HepG2 (cell line): ENCODE results near the gene ACTRT2. TPM values are rescaled to one million over a fixed set of nuclear protein-coding genes. Genes with fewer than 3 reads are reported as not detected.

Source experiments
- ATAC-seq: fragments of 200-7000 bp; cut with Tn5 transposase; 3 replicates; pipeline ENCODE4 v1.9.1; 2020; ENCODE audit warnings: mild to moderate bottlenecking, moderate library complexity
- BruUV-seq: library from RNA; stranded (reverse); fragments of 400-500 nt; replicated peaks from 2 replicates; lab custom pipeline; 2021; lab: Mats Ljungman, UMichigan
- CTCF ChIA-PET: fragments of 300-600 bp; formaldehyde crosslinking; extraction: SDS; loops from one replicate; lab custom pipeline; 2021; ENCODE audit warnings: low total read pairs, inconsistent platforms, low intra/inter-chr PET ratio; lab: Yijun Ruan, JAX
- POLR2A ChIA-PET: fragments of 350-600 bp; sonication (Branson Sonifier 250); formaldehyde crosslinking; loops from one replicate; lab custom pipeline; 2020; ENCODE audit warnings: antibody characterized with exemption, inconsistent platforms; lab: Yijun Ruan, JAX
- DNase-seq: peaks from one replicate; pipeline ENCODE4 v3.0.0-alpha.2; 2015; ENCODE audit warnings: low spot score
- FAIRE-seq: peaks from 3 replicates; lab custom pipeline; 2011; peaks lifted over from hg19 to GRCh38; lab: Jason Lieb, UNC
- H2AFZ ChIP-seq: one replicate; pipeline ENCODE4 v1.6.1; 2011; ENCODE audit warnings: low read length, inconsistent platforms
- H3K27ac ChIP-seq: fragments of 300-600 bp; 3 replicates; pipeline ENCODE4 v1.8.0; 2011; ENCODE audit warnings: mixed run types, mild to moderate bottlenecking, mixed read lengths, low read length, inconsistent platforms; ENCODE audit not compliant: insufficient read depth; ENCODE audit errors: extremely low read length
- H3K27me3 ChIP-seq, 2 experiments: fragments of 200-600 bp in 1 of 2; 2 replicates in 1 of 2; 3 replicates in 1 of 2; pipeline versions ENCODE4 v1.6.0 to v1.8.0; 2011; ENCODE audit warnings: low read length in 2 of 2, mild to moderate bottlenecking in 2 of 2, moderate library complexity in 2 of 2, inconsistent platforms in 1 of 2; ENCODE audit not compliant: insufficient read depth in 2 of 2, control insufficient read depth in 1 of 2
- H3K36me3 ChIP-seq, 2 experiments: fragments of 200-600 bp in 1 of 2; replicated peaks in 1 of 2; 2 replicates in 1 of 2; 3 replicates in 1 of 2; pipeline versions ENCODE4 v1.5.1 to v1.8.0; 2011; ENCODE audit warnings: low read length in 2 of 2, inconsistent platforms in 1 of 2; ENCODE audit not compliant: insufficient read depth in 2 of 2, control insufficient read depth in 1 of 2
- H3K4me1 ChIP-seq: 2 replicates; pipeline ENCODE4 v1.5.1; 2012; ENCODE audit warnings: low read length, inconsistent platforms; ENCODE audit not compliant: insufficient read depth
- H3K4me2 ChIP-seq: 2 replicates; pipeline ENCODE4 v1.6.0; 2011; ENCODE audit warnings: low read depth, low read length, inconsistent platforms
- H3K4me3 ChIP-seq, 3 experiments: fragments of 200-600 bp in 1 of 3; sonication (generic), shearing (Covaris generic) in 1 of 3; replicated peaks in 1 of 3; 2 replicates each; pipeline ENCODE4 v1.5.1; 2011 to 2016; ENCODE audit warnings: low read length in 3 of 3, inconsistent platforms in 2 of 3, low read depth in 2 of 3, mild to moderate bottlenecking in 2 of 3, control low read depth in 1 of 3, mixed read lengths in 1 of 3; ENCODE audit not compliant: insufficient read depth in 1 of 3
- H3K79me2 ChIP-seq: one replicate; pipeline ENCODE4 v1.6.1; 2011; ENCODE audit warnings: low read length, inconsistent platforms; ENCODE audit not compliant: insufficient read depth
- H3K9ac ChIP-seq: 2 replicates; pipeline ENCODE4 v1.6.0; 2011; ENCODE audit warnings: mild to moderate bottlenecking, low read depth, low read length, inconsistent platforms; ENCODE audit not compliant: insufficient read depth
- H3K9me3 ChIP-seq: 2 replicates; pipeline ENCODE4 v1.5.1; 2012; ENCODE audit warnings: mild to moderate bottlenecking, low read length
- H4K20me1 ChIP-seq: 2 replicates; pipeline ENCODE4 v1.6.0; 2011; ENCODE audit warnings: inconsistent platforms, mild to moderate bottlenecking, low read length, moderate library complexity; ENCODE audit not compliant: insufficient read depth
- AGO1 ChIP-seq: fragments of 200-400 bp; formaldehyde crosslinking; IDR thresholded peaks from 2 replicates; pipeline ENCODE4 v1.6.1; 2017; ENCODE audit warnings: mild to moderate bottlenecking, low read depth, low read length, moderate library complexity; ENCODE audit not compliant: poor library complexity, severe bottlenecking
- FOXA3 ChIP-seq: IDR thresholded peaks from 2 replicates; pipeline ENCODE4 v1.6.1; 2016; ENCODE audit warnings: missing genetic modification reagents, missing compliant biosample characterization
- HCFC1 ChIP-seq: fragments of 150-350 bp; IDR thresholded peaks from 2 replicates; pipeline ENCODE4 v1.6.1; 2014; ENCODE audit warnings: low read depth, low read length
- MBD4 ChIP-seq: IDR thresholded peaks from 2 replicates; pipeline ENCODE4 v1.6.1; 2012; ENCODE audit warnings: low read length, inconsistent platforms, borderline replicate concordance
- POLR2AphosphoS5 ChIP-seq: IDR thresholded peaks from 2 replicates; pipeline ENCODE4 v1.6.1; 2012; ENCODE audit warnings: low read depth, low read length
- SATB2 ChIP-seq: sonication (generic); formaldehyde crosslinking; IDR thresholded peaks from 2 replicates; pipeline ENCODE4 v1.5.0; 2020; ENCODE audit warnings: missing genetic modification reagents
- SMAD9 ChIP-seq: sonication (generic); formaldehyde crosslinking; IDR thresholded peaks from 2 replicates; pipeline ENCODE4 v1.5.1; 2020; ENCODE audit warnings: mild to moderate bottlenecking, missing genetic modification reagents
- ZBTB20 ChIP-seq: sonication (generic); formaldehyde crosslinking; IDR thresholded peaks from 2 replicates; pipeline ENCODE4 v1.8.1; 2023; ENCODE audit warnings: missing genetic modification reagents, low read depth, mild to moderate bottlenecking, borderline replicate concordance
- ZNF205 ChIP-seq: IDR thresholded peaks from 2 replicates; pipeline ENCODE4 v1.6.1; 2018; ENCODE audit warnings: missing biosample characterization, missing genetic modification reagents
- ZNF235 ChIP-seq: sonication (generic); formaldehyde crosslinking; IDR thresholded peaks from 2 replicates; pipeline ENCODE4 v1.8.1; 2023; ENCODE audit warnings: mild to moderate bottlenecking, missing genetic modification reagents, borderline replicate concordance
- ZNF354B ChIP-seq: sonication (generic); formaldehyde crosslinking; IDR thresholded peaks from 2 replicates; pipeline ENCODE4 v1.8.0; 2022; ENCODE audit warnings: mild to moderate bottlenecking, missing genetic modification reagents
- ZNF703 ChIP-seq: sonication (generic); formaldehyde crosslinking; IDR thresholded peaks from 2 replicates; pipeline ENCODE4 v1.5.1; 2020; ENCODE audit warnings: missing genetic modification reagents, mild to moderate bottlenecking, moderate library complexity, borderline replicate concordance
- ZNF841 ChIP-seq: sonication (generic); formaldehyde crosslinking; IDR thresholded peaks from 2 replicates; pipeline ENCODE4 v1.8.1; 2023; ENCODE audit warnings: missing genetic modification reagents, borderline replicate concordance
- ZSCAN31 ChIP-seq: sonication (generic); formaldehyde crosslinking; IDR thresholded peaks from 2 replicates; pipeline ENCODE4 v1.5.0; 2020; ENCODE audit warnings: low read depth, mild to moderate bottlenecking, missing genetic modification reagents
- WGBS: methylation state at CpG from one replicate; pipeline ENCODE4 v1.1.6; 2017; ENCODE audit warnings: low lambda C conversion rate; 5-methylcytosine and 5-hydroxymethylcytosine counted together
- in situ Hi-C: cut with HindIII; loops from 2 replicates; pipeline ENCODE4 v1.10.0; 2017; ENCODE audit warnings: low pct_unique_long_range_greater_than_20kb; ENCODE audit not compliant: extremely low pct_ligation_motif_present
- intact Hi-C: fragments of 100-400 bp; cut with micrococcal nuclease; formaldehyde crosslinking; loops from one replicate; pipeline ENCODE4 v1.10.0; 2022; ENCODE audit not compliant: unreplicated experiment
- polyA plus RNA-seq, 8 experiments: library from polyadenylated mRNA; depleted of rRNA in 3 of 8; stranded (reverse) in 7 of 8; unstranded in 1 of 8; fragments of >200 nt; fragmentation: Illumina TruSeq in 4 of 8; extraction: Trizol in 4 of 8; gene quantifications; 2 replicates each; pipeline versions ENCODE4 v1.2.1 to v1.2.3, GENCODE V29; 2011 to 2016; ENCODE audit warnings: low read depth in 4 of 8, missing spikeins in 1 of 8, mixed read lengths in 1 of 8; ENCODE audit not compliant: insufficient read depth in 1 of 8
- total RNA-seq, 5 experiments: library from RNA; depleted of rRNA; stranded (reverse); fragments of >200 nt; fragmentation: Illumina TruSeq; extraction: Trizol; gene quantifications; 2 replicates each; pipeline ENCODE4 v1.2.3, GENCODE V29; 2016; ENCODE audit warnings: low read depth in 1 of 5
- TF ChIP-seq, protein P1 (sequence below): IDR thresholded peaks from 2 replicates; pipeline ENCODE4 v1.6.1; 2012; ENCODE audit warnings: low read depth, low read length, improper control_type of control experiment
- TF ChIP-seq, protein P2 (sequence below): sonication (generic); formaldehyde crosslinking; IDR thresholded peaks from 2 replicates; pipeline ENCODE4 v1.4.0; 2020; ENCODE audit warnings: mild to moderate bottlenecking, missing genetic modification reagents
- TF ChIP-seq, protein P3 (sequence below): IDR thresholded peaks from 2 replicates; pipeline ENCODE4 v1.6.1; 2016

Gene ACTRT2
- total and polyA plus RNA-seq, 2 of the 13 experiments (the other 11 are each of a cell fraction or from before 2014, with no cell fraction given), result not detected

DNA sequence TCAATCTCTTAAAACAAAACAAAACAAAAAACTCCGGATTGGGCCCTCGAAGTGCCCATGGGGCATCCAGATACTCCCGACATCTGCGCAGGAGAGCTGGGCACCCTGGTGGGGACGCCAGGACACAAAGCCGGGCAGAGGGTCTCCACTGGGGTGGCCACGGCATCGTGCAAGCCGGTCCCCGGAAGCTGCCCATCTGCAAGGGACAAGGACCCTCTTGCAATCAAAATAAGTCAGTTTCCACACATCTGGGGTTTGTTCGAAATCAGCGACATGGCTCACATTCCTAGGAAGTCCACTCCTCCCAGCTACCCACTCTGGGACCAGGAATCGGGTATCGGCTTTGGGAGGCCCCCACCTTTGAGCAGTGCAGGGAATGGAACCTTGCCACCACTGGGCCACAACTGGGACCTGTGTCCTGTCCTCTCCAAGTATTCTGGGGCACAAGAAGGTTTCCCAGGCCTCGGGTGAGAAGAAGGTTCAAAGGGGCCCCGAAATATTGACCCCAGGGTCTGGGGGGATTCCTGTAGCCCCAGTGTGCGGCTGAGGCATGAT is 43.1 kb downstream of the ACTRT2 start:
- H3K27me3 ChIP-seq, result peaks cover 8 to 41% of the 10 kb centered on the region in 2 experiments; a peak in 4 of 5 replicates
- DNase-seq (no peak), FAIRE-seq (no peak), ATAC-seq (no peak)
- H3K9me3 ChIP-seq, result no peaks in the 10 kb centered on the region
- in situ Hi-C loops, result loop anchor here (25.0 kb wide), 1 partner anchor 223 kb away; no protein-coding TSS in a partner anchor
- intact Hi-C loops, result loop anchor here (2.0 kb wide), 1 partner anchor 220 kb away; no protein-coding TSS in a partner anchor
- H3K4me2 ChIP-seq, result no peak overlapping the region
- POLR2A ChIA-PET, result no interaction called here
- no peaks in the 10 kb centered on the region for H4K20me1 ChIP-seq
- no peak overlapping the region for H2AFZ ChIP-seq
- H3K27ac ChIP-seq, result no peak overlapping the region
- no peaks in the 10 kb centered on the region for H3K36me3 ChIP-seq
- H3K79me2 ChIP-seq, result no peaks in the 10 kb centered on the region
- TF ChIP-seq ZNF703 (CRISPR knock-in tag) (no peak), ZNF235 (no peak), SMAD9 (CRISPR knock-in tag) (no peak)
- TF ChIP-seq, protein P1, sequence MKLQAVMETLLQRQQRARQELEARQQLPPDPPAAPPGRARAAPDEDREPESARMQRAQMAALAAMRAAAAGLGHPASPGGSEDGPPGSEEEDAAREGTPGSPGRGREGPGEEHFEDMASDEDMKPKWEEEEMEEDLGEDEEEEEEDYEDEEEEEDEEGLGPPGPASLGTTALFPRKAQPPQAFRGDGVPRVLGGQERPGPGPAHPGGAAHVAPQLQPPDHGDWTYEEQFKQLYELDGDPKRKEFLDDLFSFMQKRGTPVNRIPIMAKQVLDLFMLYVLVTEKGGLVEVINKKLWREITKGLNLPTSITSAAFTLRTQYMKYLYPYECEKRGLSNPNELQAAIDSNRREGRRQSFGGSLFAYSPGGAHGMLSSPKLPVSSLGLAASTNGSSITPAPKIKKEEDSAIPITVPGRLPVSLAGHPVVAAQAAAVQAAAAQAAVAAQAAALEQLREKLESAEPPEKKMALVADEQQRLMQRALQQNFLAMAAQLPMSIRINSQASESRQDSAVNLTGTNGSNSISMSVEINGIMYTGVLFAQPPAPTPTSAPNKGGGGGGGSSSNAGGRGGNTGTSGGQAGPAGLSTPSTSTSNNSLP, result no peak
- WGBS, result 51% methylated on average over 4 of the region's 17 CpGs
- peak overlapping the region in 1 of 3 experiments; percentile 41; a peak in 1 of 6 replicates for H3K4me3 ChIP-seq
- peaks cover 24% of the 10 kb centered on the region for H3K4me1 ChIP-seq
- CTCF ChIA-PET, result no interaction called here
- BruUV-seq, result no TSS peak
- H3K9ac ChIP-seq, result no peak overlapping the region

DNA sequence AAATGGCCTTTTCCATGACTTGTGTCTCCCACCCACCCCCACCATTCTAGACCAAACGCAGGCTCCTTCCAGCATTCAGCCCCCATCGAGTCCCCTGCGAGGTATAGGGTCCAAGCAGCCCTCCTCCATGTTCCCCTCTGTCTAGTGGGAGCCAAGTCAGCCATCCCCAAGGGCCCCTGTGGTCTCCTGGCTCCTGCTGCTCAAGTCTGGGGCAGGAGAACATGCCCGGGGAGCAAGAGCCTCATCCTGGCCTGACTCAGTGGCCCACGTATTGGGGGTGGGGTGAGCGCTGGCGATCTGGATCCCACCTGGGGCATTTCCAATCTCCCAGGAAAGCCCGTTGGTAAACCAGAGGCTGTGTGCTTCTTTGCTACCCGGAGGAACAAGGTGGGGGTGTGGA is 43.6 kb downstream of the ACTRT2 start:
- POLR2A ChIA-PET, result no interaction called here
- no peak for FAIRE-seq
- no peak overlapping the region for H3K27ac ChIP-seq

More for the DNA sequence above, 43.6 kb downstream of the ACTRT2 start:
- DNase-seq (no peak), ATAC-seq (no peak)
- H3K27me3 ChIP-seq, result peaks cover 8 to 38% of the 10 kb centered on the region in 2 experiments; a peak in 4 of 5 replicates
- no peaks in the 10 kb centered on the region for H3K36me3 ChIP-seq
- H3K4me3 ChIP-seq, result no peak overlapping the region
- WGBS, result 65% methylated on average over 9 of the region's 9 CpGs
- TF ChIP-seq, protein P2, sequence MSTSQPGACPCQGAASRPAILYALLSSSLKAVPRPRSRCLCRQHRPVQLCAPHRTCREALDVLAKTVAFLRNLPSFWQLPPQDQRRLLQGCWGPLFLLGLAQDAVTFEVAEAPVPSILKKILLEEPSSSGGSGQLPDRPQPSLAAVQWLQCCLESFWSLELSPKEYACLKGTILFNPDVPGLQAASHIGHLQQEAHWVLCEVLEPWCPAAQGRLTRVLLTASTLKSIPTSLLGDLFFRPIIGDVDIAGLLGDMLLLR (CRISPR knock-in tag), result no peak
- TF ChIP-seq HCFC1 (no peak), ZSCAN31 (CRISPR knock-in tag) (no peak), FOXA3 (no peak), ZNF205 (CRISPR knock-in tag) (no peak), ZNF841 (CRISPR knock-in tag) (no peak), AGO1 (no peak), ZNF354B (CRISPR knock-in tag) (no peak), MBD4 (no peak), SATB2 (CRISPR knock-in tag) (no peak), POLR2AphosphoS5 (no peak), ZBTB20 (CRISPR knock-in tag) (no peak)
- TF ChIP-seq, protein P3, sequence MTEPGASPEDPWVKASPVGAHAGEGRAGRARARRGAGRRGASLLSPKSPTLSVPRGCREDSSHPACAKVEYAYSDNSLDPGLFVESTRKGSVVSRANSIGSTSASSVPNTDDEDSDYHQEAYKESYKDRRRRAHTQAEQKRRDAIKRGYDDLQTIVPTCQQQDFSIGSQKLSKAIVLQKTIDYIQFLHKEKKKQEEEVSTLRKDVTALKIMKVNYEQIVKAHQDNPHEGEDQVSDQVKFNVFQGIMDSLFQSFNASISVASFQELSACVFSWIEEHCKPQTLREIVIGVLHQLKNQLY (CRISPR knock-in tag), result no peak
- in situ Hi-C loops (loop anchor here (5.0 to 25.0 kb wide), 2 partner anchors 222 to 357 kb away; no protein-coding TSS in a partner anchor), intact Hi-C loops (loop anchor here (2.0 to 5.0 kb wide), 2 partner anchors 220 to 347 kb away; no protein-coding TSS in a partner anchor)
- H3K79me2 ChIP-seq, result no peaks in the 10 kb centered on the region
- peaks cover 24% of the 10 kb centered on the region for H3K4me1 ChIP-seq
- no peaks in the 10 kb centered on the region for H3K9me3 ChIP-seq
- H3K4me2 ChIP-seq, result no peak overlapping the region
- CTCF ChIA-PET, result no interaction called here
- BruUV-seq, result no TSS peak
- H2AFZ ChIP-seq, result no peak overlapping the region
- no peaks in the 10 kb centered on the region for H4K20me1 ChIP-seq
- no peak overlapping the region for H3K9ac ChIP-seq
